A673 (cell line): Measurements from ENCODE around the gene TLCD3B. TPM values are rescaled to one million over a fixed set of nuclear protein-coding genes. Genes with fewer than 3 reads are reported as not detected.

ENCODE experiments used
- BruUV-seq: library from RNA; stranded (reverse); fragments of 400-500 nt; replicated peaks from 2 replicates; lab custom pipeline; 2021; lab: Mats Ljungman, UMichigan
- CTCF ChIA-PET: fragments of 300-600 bp; sonication (Branson Sonifier 250); formaldehyde crosslinking; loops from one replicate; lab custom pipeline; 2022; ENCODE audit warnings: antibody characterized with exemption; lab: Charles Lee
- POLR2A ChIA-PET: fragments of 300-600 bp; sonication (Branson Sonifier 250); formaldehyde crosslinking; loops from one replicate; lab custom pipeline; 2022; ENCODE audit warnings: antibody characterized with exemption; ENCODE audit not compliant: low non-redundant PET; lab: Charles Lee
- DNase-seq: peaks from one replicate; pipeline ENCODE4 v3.0.0-alpha.2; 2015; ENCODE audit warnings: low spot score
- H3K27ac ChIP-seq: fragments of 200-600 bp; sonication (generic); 2 replicates; pipeline ENCODE4 v1.5.1; 2016; ENCODE audit warnings: mixed run types, low read depth, mild to moderate bottlenecking, mixed read lengths, antibody characterized with exemption, low read length; ENCODE audit not compliant: poor library complexity, severe bottlenecking
- H3K27me3 ChIP-seq: fragments of 200-600 bp; sonication (generic); replicated peaks from 2 replicates; pipeline ENCODE4 v1.6.1; 2017; ENCODE audit warnings: mixed run types, low read depth, mild to moderate bottlenecking, mixed read lengths, antibody characterized with exemption, low read length; ENCODE audit not compliant: insufficient read depth, poor library complexity
- H3K36me3 ChIP-seq: fragments of 200-600 bp; sonication (generic); 2 replicates; pipeline ENCODE4 v1.6.1; 2016; ENCODE audit warnings: mixed run types, mild to moderate bottlenecking, mixed read lengths, antibody characterized with exemption, low read length; ENCODE audit not compliant: insufficient read depth, poor library complexity, severe bottlenecking
- H3K4me1 ChIP-seq: fragments of 200-600 bp; sonication (generic); 2 replicates; pipeline ENCODE4 v1.6.1; 2017; ENCODE audit warnings: mixed run types, mild to moderate bottlenecking, mixed read lengths, antibody characterized with exemption, low read length; ENCODE audit not compliant: insufficient read depth, poor library complexity, severe bottlenecking
- H3K4me3 ChIP-seq: fragments of 200-600 bp; sonication (generic); 2 replicates; pipeline ENCODE4 v1.5.1; 2016; ENCODE audit warnings: low read depth, mixed run types, mild to moderate bottlenecking, mixed read lengths, low read length; ENCODE audit not compliant: poor library complexity, severe bottlenecking
- H3K9me3 ChIP-seq: fragments of 200-600 bp; sonication (generic); 2 replicates; pipeline ENCODE4 v1.6.1; 2016; ENCODE audit warnings: mixed run types, low read depth, mild to moderate bottlenecking, mixed read lengths, antibody characterized with exemption, low read length; ENCODE audit not compliant: poor library complexity, severe bottlenecking
- EZH2 ChIP-seq: fragments of 200-600 bp; sonication (generic); IDR thresholded peaks from 2 replicates; pipeline ENCODE4 v1.6.1; 2017; ENCODE audit warnings: borderline replicate concordance, low read depth, mild to moderate bottlenecking, mixed read lengths, antibody characterized with exemption, low read length; ENCODE audit not compliant: poor library complexity, severe bottlenecking
- intact Hi-C: fragments of 100-400 bp; cut with micrococcal nuclease; formaldehyde crosslinking; loops from one replicate; pipeline ENCODE4 v1.10.0; 2022; ENCODE audit not compliant: unreplicated experiment
- total RNA-seq: library from RNA; stranded (reverse); gene quantifications from 2 replicates; pipeline ENCODE4 v1.2.3, GENCODE V29; 2021
- TF ChIP-seq, protein P1 (sequence below): fragments of 300-800, 200-600 bp; sonication (generic); conservative IDR thresholded peaks from 2 replicates; pipeline ENCODE4 v1.5.1; 2017; ENCODE audit warnings: low read depth, mild to moderate bottlenecking, antibody characterized with exemption, low read length, moderate library complexity, mixed read lengths

The TLCD3B gene
- total RNA-seq, 1 experiment from 2014 or later, result 1.9 TPM

DNA sequence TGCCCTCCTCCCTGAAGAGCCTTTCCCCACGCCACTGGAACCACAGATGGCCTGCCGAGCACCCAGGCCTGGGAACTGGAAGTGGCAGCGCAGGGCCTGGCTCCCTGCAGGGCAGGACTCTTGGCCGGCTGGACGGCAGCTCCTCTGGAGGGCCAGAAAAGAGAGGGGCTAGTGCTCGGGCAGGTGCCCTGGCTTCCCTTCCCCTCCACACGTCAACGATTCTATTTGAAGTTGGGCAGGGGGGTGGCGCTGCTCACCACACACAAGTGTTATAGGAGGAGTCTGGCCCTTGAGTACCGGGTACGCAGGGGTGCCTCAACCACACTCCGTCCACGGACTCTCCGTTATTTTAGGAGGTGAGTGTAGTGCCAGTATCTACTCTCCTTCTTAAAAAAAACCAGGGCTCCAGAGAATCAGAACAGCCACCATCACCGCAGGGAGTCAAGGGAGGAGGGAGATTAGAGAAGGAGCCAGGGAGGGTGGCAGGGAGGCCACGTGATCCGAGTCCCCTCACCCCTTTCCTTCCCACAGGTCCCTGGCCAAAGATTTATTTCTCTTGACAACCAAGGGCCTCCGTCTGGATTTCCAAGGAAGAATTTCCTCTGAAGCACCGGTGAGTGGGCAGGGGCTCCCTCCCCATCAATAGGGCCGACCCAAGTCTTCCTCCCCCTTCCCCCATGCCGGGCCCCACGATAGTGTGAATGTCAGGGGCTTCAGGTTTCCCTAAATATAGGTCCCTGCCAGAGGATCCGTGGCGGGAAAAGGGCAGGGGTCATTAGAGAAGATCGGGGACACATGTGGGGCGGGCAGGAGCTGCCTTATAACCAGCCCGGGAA, 33.0 kb upstream of the TLCD3B start:
- ChIA-PET POLR2A (no interaction called here), CTCF (no interaction called here)
- no TSS peak for BruUV-seq
- peaks cover 36% of the 10 kb centered on the region for H3K36me3 ChIP-seq
- DNase-seq, result peak; percentile 83
- intact Hi-C loops, result loop anchor here (10.0 kb wide), 1 partner anchor 631 kb away; the partner anchor contains the start of gene SRCAP
- H3K9me3 ChIP-seq, result no peaks in the 10 kb centered on the region
- peak overlapping the region; percentile 85 for H3K4me3 ChIP-seq
- H3K27me3 ChIP-seq, result no peaks in the 10 kb centered on the region
- peaks cover 41% of the 10 kb centered on the region for H3K4me1 ChIP-seq
- H3K27ac ChIP-seq, result peak overlapping the region; percentile 97
- TF ChIP-seq, protein P1, sequence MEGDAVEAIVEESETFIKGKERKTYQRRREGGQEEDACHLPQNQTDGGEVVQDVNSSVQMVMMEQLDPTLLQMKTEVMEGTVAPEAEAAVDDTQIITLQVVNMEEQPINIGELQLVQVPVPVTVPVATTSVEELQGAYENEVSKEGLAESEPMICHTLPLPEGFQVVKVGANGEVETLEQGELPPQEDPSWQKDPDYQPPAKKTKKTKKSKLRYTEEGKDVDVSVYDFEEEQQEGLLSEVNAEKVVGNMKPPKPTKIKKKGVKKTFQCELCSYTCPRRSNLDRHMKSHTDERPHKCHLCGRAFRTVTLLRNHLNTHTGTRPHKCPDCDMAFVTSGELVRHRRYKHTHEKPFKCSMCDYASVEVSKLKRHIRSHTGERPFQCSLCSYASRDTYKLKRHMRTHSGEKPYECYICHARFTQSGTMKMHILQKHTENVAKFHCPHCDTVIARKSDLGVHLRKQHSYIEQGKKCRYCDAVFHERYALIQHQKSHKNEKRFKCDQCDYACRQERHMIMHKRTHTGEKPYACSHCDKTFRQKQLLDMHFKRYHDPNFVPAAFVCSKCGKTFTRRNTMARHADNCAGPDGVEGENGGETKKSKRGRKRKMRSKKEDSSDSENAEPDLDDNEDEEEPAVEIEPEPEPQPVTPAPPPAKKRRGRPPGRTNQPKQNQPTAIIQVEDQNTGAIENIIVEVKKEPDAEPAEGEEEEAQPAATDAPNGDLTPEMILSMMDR, result peak; percentile 41
- TF ChIP-seq EZH2, result no peak

DNA sequence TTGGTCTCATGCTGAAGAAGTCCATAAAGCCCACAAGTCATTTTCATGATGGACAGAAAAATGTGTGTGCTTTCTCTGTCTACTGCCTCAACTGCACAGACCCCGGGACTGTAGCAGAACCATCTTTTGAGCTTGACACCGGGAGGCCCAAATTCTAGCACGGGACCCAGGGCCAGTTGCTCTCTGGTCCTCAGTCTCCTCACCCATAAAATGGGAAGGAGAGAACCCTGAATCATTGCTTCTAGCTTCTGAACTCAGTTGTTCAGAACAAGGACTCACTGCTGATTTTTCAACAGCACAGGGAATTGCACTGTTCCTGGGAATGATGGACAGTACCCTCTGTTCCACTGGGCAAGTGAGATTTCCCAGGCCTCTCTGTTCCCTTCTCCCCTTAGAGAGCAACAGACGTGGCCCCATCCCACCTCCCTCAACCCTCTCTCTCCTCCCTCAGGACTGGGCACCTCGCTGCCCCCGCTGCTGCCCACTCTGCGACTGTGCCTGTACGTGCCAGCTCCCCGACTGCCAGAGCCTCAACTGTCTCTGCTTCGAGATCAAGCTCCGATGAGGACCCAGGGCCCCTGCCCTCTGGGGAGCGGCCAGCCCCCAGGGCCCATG, 32.3 kb upstream of the TLCD3B start:
- Histone ChIP-seq H3K36me3 (peaks cover 35% of the 10 kb centered on the region), H3K27ac (peak overlapping the region; percentile 97)
- POLR2A ChIA-PET, result no interaction called here

More for the DNA sequence above, 32.3 kb upstream of the TLCD3B start:
- intact Hi-C loops, result loop anchor here (10.0 kb wide), 1 partner anchor 631 kb away; the partner anchor contains the start of gene SRCAP
- DNase-seq, result no peak
- peaks cover 34% of the 10 kb centered on the region for H3K4me1 ChIP-seq
- no peaks in the 10 kb centered on the region for H3K27me3 ChIP-seq
- BruUV-seq, result no TSS peak
- H3K4me3 ChIP-seq, result peak overlapping the region; percentile 85
- H3K9me3 ChIP-seq, result no peaks in the 10 kb centered on the region
- TF ChIP-seq, protein P1, result no peak
- TF ChIP-seq EZH2, result no peak
- CTCF ChIA-PET, result no interaction called here
